Measurements from ENCODE around the gene CFAP65.

- TF ChIP-seq, protein P1, sequence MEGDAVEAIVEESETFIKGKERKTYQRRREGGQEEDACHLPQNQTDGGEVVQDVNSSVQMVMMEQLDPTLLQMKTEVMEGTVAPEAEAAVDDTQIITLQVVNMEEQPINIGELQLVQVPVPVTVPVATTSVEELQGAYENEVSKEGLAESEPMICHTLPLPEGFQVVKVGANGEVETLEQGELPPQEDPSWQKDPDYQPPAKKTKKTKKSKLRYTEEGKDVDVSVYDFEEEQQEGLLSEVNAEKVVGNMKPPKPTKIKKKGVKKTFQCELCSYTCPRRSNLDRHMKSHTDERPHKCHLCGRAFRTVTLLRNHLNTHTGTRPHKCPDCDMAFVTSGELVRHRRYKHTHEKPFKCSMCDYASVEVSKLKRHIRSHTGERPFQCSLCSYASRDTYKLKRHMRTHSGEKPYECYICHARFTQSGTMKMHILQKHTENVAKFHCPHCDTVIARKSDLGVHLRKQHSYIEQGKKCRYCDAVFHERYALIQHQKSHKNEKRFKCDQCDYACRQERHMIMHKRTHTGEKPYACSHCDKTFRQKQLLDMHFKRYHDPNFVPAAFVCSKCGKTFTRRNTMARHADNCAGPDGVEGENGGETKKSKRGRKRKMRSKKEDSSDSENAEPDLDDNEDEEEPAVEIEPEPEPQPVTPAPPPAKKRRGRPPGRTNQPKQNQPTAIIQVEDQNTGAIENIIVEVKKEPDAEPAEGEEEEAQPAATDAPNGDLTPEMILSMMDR (IDR thresholded peaks at IDR 0.05) = no peak
- TF ChIP-seq SIN3A (IDR thresholded peaks at IDR 0.05; ENCODE audit: borderline replicate concordance, insufficient read depth, low read depth, low read length) (no peak), TCF7L2 (IDR thresholded peaks at IDR 0.05; ENCODE audit: low read depth, low read length) (no peak)
Observed at GRCh38 chr2:218983934-218984238, 57.4 kb downstream of the CFAP65 start.

All from Panc1 (cell line).